Measurements from ENCODE around the gene DGUOK.
"Not testable (repeated sequence)": the region's sequence is repeated elsewhere in the genome, so short reads cannot be mapped to it uniquely, and the experiment has no call there.

The DGUOK gene

DNA sequence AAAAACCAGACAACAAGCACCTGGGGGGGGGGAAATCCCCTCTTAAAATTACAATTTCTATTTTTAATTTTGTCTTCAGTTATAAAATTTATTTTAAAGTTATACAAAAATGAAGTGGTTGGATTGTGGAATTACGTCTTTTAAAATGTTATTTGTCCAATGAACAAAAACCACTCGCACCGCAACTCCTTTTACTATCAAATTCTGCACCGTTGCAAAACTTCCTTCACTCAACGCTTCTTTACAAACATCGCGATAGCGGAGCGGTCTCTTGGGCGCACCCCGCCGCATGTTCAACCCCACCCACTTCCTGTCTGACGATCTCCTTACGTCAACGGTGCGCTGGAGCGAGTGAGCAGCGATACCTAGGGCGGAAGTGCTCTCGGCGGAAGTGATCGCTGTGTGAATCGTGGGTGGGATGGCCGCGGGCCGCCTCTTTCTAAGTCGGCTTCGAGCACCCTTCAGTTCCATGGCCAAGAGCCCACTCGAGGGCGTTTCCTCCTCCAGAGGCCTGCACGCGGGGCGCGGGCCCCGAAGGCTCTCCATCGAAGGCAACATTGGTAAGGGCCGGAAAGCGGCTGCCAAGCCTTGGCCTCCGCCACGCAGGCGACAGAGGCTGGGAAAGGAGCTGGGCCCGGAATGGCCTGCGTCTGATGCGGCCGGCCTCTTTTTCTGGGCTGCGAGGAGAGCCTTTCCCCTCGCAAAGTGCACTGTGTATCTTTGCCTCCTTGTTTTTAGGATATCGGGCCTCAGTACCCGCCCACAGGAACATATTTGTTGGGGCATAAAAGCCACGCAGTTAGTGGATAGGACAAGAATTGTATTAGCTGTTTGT is at the start of gene DGUOK:
Gene DGUOK, plus strand, starts transcription at position 388 of the 835 bp plus-strand sequence. Its CDS starts 31 bp downstream, at position 419.
- DNase-seq (ENCODE audit: low spot score) = peak; percentile 92

DNA sequence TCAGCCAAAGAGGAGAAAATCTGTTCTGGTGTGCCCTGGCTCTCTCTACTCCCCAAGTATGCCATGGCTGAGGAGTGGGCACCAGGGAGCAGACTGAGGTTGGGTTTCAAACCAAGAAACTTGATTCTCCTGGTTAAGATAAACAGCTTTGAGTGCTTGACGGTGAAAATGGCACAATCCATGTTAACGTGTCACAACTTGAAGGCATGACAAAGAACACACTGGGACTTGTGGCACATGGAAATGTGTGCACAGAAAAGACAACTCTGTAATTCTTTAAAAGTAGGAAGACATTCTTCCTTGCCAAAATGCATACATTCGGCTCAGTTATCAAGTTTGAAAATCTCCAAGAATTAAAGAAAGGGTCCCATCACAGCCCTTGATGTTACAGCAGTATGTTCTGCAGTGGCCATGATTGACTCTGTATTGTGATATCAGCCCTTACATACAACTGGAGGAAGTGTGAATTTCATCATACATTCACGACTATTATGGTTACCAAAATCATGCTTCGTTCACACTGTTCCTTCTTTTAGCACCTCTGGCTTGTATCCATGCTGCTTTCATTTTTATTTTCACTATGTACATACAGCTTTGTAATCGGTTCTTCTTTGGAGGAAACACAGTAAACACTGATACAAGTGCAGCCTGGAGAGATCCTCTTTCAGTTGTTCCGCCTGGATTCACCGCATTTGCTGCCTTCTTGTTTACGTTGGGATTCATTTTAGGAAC is 49.4 kb upstream of the DGUOK start:
- no peak for DNase-seq (ENCODE audit: low spot score)

- not testable (repeated sequence) for DNase-seq (ENCODE audit: low spot score)
Measured at GRCh38 chr2:73877984-73878383, 48.7 kb upstream of the DGUOK start.

DNA sequence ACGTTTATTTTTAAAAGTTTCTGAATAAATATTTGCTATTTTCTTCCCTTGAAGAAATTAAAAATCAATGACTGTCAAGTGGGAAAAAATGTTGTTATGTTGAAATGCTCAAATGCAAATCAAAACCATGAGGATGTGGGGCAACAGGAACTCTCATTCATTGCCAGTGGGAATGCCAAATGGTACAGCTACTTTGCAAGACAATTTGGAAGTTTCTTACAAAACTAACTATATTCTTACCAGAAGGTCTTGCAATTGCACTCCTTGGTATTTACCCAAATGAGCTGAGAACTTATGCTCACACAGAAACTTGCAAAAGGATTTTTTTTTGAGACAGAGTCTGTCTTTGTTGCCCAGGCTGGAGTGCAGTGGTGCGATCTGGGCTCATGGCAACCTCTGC is 41.3 kb upstream of the DGUOK start:
- DNase-seq (ENCODE audit: low spot score) = no peak

DNA sequence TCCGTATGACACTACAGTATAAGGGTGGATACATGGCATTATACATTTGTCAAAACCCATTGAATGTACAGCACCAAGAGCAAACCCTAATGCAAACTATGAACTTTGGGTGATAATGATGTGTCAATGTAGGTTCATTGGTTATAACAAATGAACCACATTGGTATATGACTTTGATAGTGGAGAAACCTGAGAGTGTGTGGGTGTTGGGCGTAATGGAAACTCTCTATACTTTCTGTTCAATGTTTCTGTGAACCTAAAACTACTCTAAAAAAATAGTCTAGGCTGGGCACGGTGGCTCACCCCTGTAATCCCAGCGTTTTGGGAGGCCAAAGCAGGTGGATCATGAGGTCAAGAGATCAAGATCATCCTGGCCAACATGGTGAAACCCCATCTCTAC is 40.3 kb upstream of the DGUOK start:
- DNase-seq (ENCODE audit: low spot score) = no peak

DNA sequence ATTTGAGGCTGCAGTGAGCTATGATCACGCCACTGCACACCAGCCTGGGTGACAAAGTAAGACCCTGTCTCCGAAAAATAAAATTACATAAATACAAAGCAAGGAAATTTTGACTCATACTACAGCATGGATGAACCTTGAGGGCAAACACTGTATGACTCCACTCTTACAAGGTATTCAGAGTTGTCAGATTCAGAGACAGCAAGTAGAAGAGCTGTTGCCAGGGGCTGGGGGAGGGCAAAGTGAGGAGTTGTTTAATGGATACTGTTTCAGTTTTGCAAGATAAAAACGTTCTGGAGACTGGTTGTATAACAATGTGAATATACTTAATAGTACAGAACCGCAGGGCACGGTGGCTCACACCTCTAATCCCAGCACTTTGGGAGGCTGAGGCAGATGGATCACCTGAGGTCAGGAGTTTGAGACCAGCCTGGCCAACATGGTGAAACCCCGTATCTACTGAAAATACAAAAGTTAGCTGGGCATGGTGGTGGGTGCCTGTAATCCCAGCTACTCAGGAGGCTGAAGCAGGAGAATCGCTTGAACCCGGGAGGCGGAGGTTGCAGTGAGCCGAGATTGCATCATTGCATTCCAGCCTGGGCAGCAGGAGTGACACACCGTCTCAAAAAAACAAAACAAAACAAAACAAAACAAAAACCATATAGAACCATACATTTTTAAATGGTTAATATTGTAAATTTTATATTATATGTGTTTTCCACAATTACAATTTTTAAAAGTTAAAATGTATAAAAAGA is 38.9 kb upstream of the DGUOK start:
- not testable (repeated sequence) for DNase-seq (ENCODE audit: low spot score)

- DNase-seq (ENCODE audit: low spot score) = no peak
Measured at GRCh38 chr2:73888388-73888787, 38.3 kb upstream of the DGUOK start.

DNA sequence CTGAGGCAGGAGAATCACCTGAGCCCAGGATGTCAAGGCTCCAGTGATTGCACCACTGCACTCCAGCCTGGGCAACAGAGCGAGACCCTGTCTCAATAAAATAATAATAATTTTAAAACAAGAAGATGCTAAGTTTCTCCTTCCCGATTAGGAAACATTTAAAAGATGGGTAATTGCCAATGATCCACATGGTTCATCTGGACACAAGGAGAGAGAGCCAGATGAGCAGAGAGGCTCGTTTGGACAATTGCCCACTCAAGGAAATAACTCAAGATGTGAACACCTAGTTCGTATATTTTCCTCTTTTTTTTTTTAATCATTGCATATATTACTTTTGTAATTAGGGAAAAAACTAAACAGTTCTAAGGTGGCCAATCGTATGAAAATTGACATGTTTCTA is 37.5 kb upstream of the DGUOK start:
- no peak for DNase-seq (ENCODE audit: low spot score)

DNA sequence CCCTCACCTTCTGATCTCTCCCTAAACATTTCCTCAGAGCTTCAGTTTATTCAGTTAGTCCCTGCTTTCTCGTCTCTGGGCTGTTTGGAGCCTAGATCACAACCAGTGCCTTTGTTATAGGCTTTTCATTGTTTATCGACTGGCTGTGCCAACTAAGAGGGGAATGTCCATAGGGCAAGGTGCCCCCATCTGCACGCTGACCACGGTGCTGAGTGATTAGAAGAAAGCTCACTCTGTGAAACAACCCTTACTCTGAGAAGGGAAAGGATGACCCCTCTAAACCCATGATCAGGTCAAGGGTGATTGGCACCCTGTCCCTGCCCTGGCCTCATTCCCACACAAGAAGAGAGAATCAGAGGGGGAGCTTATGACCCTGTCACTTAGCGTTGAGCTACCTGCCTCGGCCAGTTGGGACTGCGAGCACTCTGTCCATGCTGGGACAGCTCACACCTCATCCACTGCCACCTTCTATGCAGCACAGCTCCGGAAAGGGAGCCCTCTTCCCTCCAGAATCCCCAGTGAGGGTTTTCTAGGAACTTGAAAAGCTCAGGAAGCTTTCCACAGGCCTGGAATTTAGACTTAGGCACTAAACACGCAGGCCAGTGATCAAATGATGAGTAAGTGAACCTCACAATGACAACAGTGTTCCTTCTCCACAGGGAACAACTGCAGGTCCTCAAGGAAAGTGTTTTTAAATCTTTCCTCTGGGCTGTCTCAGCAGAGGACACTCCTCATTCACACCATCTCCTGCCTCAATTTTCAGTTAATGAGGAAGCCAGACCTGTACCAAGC is 36.2 kb upstream of the DGUOK start:
- no peak for DNase-seq (ENCODE audit: low spot score)

DNA sequence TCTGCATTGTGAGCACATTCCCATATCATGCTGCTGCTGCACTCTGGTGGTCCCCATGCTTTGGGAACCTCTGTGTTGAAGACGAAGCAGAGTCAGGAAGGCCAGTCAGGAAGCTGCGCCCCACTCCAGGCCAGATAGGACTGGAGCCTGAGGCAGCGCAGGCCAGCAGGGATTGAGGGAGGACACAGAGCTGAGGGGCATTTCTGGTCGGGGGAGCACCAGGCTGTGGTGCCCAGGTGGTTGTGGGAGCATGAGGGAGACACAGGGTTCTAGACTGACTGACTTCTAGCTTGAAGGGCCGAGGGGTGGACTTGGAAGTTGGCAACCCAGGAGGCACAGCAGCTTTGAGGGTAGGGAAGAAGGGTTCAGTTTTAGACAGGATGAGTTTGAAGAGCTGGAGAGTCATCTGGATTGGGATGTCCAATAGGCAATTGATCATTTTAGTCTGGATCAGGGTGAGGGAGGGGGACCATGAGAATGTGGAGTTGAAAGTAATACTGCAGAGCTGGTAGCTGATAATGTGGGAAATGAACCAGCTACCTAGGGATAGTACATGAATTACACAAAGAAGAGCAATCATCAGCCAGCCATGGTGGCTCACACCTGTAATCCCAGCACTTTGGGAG is 35.3 kb upstream of the DGUOK start:
- DNase-seq (ENCODE audit: low spot score) = no peak

- DNase-seq (ENCODE audit: low spot score) = no peak
Measured at GRCh38 chr2:73892631-73893329, 33.9 kb upstream of the DGUOK start, which contains the start of gene ACTG2. TSS of gene ACTG2 (plus strand) at chr2:73893008. CDS start at chr2:73901312, 8,304 bp downstream.

GRCh38 chr2:73893764-73894474 is 32.8 kb upstream of the DGUOK start:
- DNase-seq (ENCODE audit: low spot score) = no peak

DNA sequence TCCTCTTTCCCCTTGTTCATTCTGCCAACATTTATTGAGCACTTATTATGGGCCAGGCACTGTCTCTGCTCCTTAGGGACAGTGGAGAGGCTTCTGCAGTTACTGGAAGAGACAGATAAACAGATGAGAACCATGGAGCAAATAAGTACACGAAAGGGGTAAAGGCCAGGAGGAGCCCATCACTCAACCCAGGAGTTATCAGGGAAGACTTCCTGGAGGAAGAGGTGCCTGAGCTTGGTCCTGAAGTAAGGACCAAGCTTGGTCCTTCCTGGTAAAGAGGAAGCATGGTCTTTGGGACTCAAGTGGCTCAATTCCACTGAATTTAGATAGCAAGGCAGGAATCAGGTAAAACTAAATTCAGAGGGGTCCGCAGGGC is 32.2 kb upstream of the DGUOK start:
- no peak for DNase-seq (ENCODE audit: low spot score)

DNA sequence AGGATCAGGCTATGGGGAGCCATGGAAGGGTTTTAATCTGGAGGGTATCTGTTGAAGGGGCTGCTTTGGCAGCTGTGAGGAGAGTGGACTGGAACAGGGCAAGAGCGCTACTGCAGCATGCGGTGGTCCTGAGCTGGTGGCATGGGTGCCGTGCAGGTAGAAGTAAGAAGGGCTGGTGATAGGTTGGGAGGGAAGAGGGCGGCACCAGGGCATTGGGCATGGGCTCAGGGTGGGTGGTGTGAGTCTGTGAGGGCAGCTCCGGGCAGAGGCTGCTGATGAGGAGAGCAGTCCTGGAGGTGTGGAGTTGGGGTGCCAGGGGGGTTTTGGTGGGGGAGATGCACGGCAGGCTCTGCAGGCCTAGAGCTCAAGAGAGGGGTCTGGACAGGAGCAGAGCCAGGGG is 31.8 kb upstream of the DGUOK start:
- no peak for DNase-seq (ENCODE audit: low spot score)

- DNase-seq (ENCODE audit: low spot score) = no peak
Measured at GRCh38 chr2:73895473-73895872, 31.2 kb upstream of the DGUOK start.

DNA sequence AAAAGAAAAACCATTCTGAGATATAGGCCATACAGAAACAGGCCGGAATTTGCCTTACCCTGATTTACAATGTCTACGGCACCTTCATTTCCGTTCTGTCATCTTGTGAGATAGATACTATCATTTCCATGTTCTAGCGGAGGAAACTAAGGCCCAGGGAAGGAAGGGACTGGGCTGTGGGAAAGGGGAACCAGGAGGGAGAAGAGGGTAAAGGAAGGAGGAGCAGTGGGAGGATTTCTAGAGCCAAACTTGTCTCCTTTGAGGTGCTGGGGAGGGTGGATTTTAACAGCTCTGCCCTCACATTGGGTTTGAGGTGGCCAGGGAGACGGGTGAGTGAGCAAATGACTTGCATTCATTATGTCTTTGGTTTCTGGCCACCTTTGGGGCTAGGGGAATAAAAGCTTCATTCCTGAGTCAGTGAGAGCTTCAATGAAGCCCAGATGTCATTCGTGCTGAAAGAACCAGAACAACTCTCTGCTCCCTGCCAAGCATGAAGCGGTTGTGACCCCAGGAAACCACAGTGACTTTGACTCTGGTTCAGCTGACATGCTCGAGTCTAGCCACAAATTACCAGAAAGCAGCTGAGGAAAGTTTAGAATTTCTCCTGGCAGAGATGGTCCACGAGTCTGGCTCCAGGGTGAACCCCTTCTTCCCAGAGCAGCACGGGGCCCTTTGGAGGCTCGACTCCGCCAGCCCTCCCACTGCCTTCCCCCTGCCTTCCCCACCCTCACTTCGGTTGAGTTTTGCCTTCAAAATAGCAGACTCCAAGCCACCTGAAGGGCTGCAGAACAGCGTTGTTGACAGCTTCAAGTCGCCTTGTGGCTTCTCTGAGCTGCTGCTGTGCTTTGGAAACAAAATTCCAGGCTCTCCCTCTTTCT is 30.1 kb upstream of the DGUOK start:
- no peak for DNase-seq (ENCODE audit: low spot score)

DNA sequence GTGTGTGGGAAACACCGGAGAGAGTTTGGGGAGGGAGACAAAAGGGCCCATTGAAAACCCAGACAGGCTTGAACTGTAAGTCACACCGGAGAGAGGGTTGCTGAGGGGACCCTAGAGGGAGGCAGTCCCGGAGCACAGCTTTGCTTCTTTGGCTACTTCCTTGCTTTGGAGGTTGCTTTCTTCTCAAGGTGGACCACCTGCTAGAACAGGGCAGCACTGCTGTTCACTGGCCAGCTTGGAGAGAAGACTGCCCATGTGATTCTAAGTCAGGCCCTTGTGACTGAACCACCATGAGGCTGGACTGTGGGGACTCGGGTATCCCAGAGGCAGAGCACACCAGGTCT is 29.5 kb upstream of the DGUOK start:
- DNase-seq (ENCODE audit: low spot score) = no peak

GRCh38 chr2:73897934-73898333 is 28.7 kb upstream of the DGUOK start:
- DNase-seq (ENCODE audit: low spot score) = no peak

DNA sequence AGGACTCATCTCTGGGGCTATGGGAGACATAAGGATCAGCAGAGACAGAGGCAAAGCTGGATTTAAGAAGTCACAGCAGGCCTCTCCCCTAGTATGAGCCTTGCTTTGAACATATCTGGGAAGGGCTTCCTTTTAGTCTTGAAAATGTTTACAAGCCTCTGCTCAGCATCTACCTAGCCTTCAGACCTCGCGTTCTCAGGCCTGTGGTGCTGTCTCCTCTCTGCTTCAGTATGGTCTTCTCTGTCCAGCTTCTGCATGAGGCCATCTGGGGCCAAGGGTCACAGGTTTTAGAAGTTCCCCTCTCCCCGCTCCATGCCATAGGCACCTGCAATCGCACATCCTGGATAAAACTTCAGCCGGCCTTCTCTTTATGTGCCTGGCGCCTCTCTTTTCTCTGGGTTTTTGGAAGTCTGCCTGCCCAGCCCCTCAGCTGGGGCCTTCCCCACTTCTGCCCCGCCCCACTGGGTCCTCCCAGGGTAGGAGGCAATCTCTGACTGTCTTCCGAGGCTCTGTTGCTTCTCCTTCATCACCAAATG is 26.8 kb upstream of the DGUOK start:
- DNase-seq (ENCODE audit: low spot score) = no peak

Data from ecto neural progenitor cell (in vitro differentiated cells).